ENCODE measurements around the gene BICD1. TPM values are rescaled to one million over a fixed set of nuclear protein-coding genes. Genes with fewer than 3 reads are reported as not detected.

Gene BICD1
- total RNA-seq, 6 experiments from 2014 or later: 1.0 to 4.9 (median 2.1) TPM

GRCh38 chr12:32399370-32400113 is 292.9 kb downstream of the BICD1 start, which contains the start of gene FGD4:
Gene FGD4, plus strand, starts transcription at chr12:32399558.
- H3K9me3 ChIP-seq: no peaks in the 10 kb centered on the region
- TF ChIP-seq POLR2A (IDR thresholded peaks at IDR 0.05): peak; percentile 90
- TF ChIP-seq, protein P1, sequence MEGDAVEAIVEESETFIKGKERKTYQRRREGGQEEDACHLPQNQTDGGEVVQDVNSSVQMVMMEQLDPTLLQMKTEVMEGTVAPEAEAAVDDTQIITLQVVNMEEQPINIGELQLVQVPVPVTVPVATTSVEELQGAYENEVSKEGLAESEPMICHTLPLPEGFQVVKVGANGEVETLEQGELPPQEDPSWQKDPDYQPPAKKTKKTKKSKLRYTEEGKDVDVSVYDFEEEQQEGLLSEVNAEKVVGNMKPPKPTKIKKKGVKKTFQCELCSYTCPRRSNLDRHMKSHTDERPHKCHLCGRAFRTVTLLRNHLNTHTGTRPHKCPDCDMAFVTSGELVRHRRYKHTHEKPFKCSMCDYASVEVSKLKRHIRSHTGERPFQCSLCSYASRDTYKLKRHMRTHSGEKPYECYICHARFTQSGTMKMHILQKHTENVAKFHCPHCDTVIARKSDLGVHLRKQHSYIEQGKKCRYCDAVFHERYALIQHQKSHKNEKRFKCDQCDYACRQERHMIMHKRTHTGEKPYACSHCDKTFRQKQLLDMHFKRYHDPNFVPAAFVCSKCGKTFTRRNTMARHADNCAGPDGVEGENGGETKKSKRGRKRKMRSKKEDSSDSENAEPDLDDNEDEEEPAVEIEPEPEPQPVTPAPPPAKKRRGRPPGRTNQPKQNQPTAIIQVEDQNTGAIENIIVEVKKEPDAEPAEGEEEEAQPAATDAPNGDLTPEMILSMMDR (IDR thresholded peaks at IDR 0.05): peak; percentile 30 to 43 (median 36)
- DNase-seq (peak; percentile 93 to 97 (median 96)), ATAC-seq (peak; percentile 95 to 98 (median 96))
- H3K27ac ChIP-seq: peak within 1 kb of the TSS; percentile 67 to 78 (median 73)
- H3K4me1 ChIP-seq: peaks cover 0 to 26% (median 0%) of the 10 kb centered on the region in 4 donors
- H3K27me3 ChIP-seq: no peaks in the 10 kb centered on the region
- H3K36me3 ChIP-seq: no peaks in the 10 kb centered on the region
- WGBS (ENCODE audit: insufficient coverage, low coverage, low lambda C conversion rate, missing lambda C conversion rate): 0% methylated on average over 2 of the region's 82 CpGs
- intact Hi-C loops (cut with DNase I): no loop called here
- peak within 1 kb of the TSS; percentile 82 to 91 (median 84) for H3K4me3 ChIP-seq

DNA sequence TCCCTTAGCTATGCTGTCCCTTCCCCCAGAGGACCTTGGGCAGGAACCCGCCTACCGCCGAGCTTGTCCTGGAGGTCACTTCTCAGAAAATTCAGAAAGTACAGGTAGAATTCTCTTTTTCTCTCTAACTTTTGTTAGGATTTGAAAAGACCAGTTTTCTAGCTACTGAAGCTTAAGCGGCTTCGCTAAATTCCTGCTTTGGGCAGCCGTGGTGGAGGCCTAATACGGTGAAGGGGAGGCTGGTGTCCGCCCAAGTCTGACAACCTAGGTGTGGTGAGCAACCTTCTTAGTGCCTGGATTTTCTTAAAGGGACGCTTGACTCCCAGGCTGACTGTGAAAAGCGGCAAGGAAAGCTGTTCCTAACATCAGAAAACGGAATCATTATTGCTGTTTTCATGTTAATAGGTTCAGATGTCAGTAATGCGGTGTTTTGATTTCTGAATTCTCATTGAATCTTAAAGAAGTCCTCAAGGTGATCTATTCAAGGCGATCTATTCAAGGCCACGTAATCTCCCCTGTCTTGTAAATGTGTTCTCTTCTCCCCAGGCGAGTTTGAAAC is 293.5 kb downstream of the BICD1 start:
- 14% methylated on average over 14 of the region's 15 CpGs for WGBS (ENCODE audit: insufficient coverage, low coverage, low lambda C conversion rate, missing lambda C conversion rate)
- TF ChIP-seq POLR2A (IDR thresholded peaks at IDR 0.05): no peak
- TF ChIP-seq, protein P1 (IDR thresholded peaks at IDR 0.05): no peak
- Histone ChIP-seq H3K27me3 (no peaks in the 10 kb centered on the region), H3K4me1 (peaks cover 0 to 26% (median 0%) of the 10 kb centered on the region in 4 donors), H3K36me3 (no peaks in the 10 kb centered on the region), H3K4me3 (peak overlapping the region; percentile 82 to 91 (median 84)), H3K9me3 (no peaks in the 10 kb centered on the region), H3K27ac (peak overlapping the region; percentile 67 to 78 (median 73))
- intact Hi-C loops (cut with DNase I): no loop called here
- DNase-seq (no peak), ATAC-seq (peak; percentile 1 to 20 (median 13))

GRCh38 chr12:32400866-32401265 is 294.2 kb downstream of the BICD1 start:
- 38% methylated on average over 2 of the region's 2 CpGs for WGBS (ENCODE audit: insufficient coverage, low coverage, low lambda C conversion rate, missing lambda C conversion rate)
- H3K4me3 ChIP-seq: peak overlapping the region in 2 of 3 donors; percentile 84 to 91
- H3K36me3 ChIP-seq: no peaks in the 10 kb centered on the region
- peaks cover 0 to 26% (median 0%) of the 10 kb centered on the region in 4 donors for H3K4me1 ChIP-seq
- intact Hi-C loops (cut with DNase I): no loop called here
- DNase-seq (no peak), ATAC-seq (no peak)
- H3K27me3 ChIP-seq: no peaks in the 10 kb centered on the region
- no peaks in the 10 kb centered on the region for H3K9me3 ChIP-seq
- TF ChIP-seq, protein P1 (IDR thresholded peaks at IDR 0.05): no peak
- TF ChIP-seq POLR2A (IDR thresholded peaks at IDR 0.05): no peak
- H3K27ac ChIP-seq: peak overlapping the region in 1 of 3 donors; percentile 67

GRCh38 chr12:32402170-32402569 is 295.5 kb downstream of the BICD1 start:
- intact Hi-C loops (cut with DNase I): no loop called here
- ATAC-seq (no peak), DNase-seq (no peak)
- peaks cover 0 to 26% (median 0%) of the 10 kb centered on the region in 4 donors for H3K4me1 ChIP-seq
- H3K27ac ChIP-seq: no peak overlapping the region
- H3K27me3 ChIP-seq: no peaks in the 10 kb centered on the region
- no peaks in the 10 kb centered on the region for H3K9me3 ChIP-seq
- TF ChIP-seq, protein P1 (IDR thresholded peaks at IDR 0.05): no peak
- no peak for TF ChIP-seq POLR2A (IDR thresholded peaks at IDR 0.05)
- H3K36me3 ChIP-seq: no peaks in the 10 kb centered on the region
- WGBS (ENCODE audit: insufficient coverage, low coverage, low lambda C conversion rate, missing lambda C conversion rate): 89% methylated on average over 9 of the region's 10 CpGs
- no peak overlapping the region for H3K4me3 ChIP-seq

Data from right lobe of liver (tissue), 6 donors.